LHCN-M2 (cell line): Measurements from ENCODE around the gene UNKL. TPM values are rescaled to one million over a fixed set of nuclear protein-coding genes. Genes with fewer than 3 reads are reported as not detected.

Experiments used
- DNase-seq: peaks from one replicate; pipeline ENCODE4 v3.0.0-alpha.2; 2012; ENCODE audit warnings: low read depth
- total RNA-seq: library from RNA; depleted of rRNA; stranded (reverse); fragments of >200 nt; gene quantifications from 2 replicates; pipeline ENCODE4 v1.2.3, GENCODE V29; 2014

UNKL gene
- total RNA-seq, 1 experiment from 2014 or later: 14.6 TPM

DNA sequence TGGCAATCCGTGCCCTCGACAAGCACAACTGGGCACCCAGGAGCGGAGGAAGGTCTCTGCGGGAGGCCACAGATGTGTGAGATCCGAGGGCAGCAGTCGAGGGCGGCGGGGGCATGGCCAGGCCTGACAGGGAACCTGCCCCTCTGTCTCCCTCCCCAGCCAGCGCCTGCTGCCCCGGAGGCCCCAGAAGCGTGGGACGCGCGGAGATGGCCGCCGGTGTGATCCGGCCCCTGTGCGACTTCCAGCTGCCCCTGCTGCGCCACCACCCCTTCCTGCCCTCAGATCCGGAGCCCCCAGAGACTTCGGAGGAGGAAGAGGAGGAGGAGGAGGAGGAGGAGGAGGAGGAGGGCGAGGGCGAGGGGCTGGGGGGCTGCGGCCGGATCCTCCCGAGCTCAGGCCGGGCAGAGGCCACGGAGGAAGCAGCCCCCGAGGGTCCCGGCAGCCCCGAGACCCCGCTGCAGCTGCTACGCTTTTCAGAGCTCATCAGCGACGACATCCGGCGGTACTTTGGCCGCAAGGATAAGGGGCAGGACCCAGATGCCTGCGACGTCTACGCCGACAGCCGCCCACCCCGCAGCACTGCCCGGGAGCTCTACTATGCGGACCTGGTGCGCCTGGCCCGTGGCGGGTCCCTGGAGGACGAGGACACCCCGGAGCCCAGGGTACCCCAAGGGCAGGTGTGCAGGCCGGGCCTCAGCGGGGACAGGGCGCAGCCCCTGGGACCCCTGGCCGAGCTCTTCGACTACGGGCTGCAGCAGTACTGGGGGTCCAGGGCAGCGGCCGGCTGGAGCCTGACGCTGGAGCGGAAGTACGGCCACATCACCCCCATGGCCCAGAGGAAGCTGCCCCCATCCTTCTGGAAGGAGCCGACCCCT is 18.1 kb upstream of the UNKL start:
- DNase-seq: no peak

- DNase-seq: no peak
Measured at GRCh38 chr16:1431497-1432270, 17.2 kb upstream of the UNKL start.

GRCh38 chr16:1430759-1431496 is 16.4 kb upstream of the UNKL start, which contains the start of gene PERCC1:
TSS of gene PERCC1 (plus strand) at chr16:1431078. CDS start at chr16:1432594, 1,516 bp downstream.
- DNase-seq: no peak

DNA sequence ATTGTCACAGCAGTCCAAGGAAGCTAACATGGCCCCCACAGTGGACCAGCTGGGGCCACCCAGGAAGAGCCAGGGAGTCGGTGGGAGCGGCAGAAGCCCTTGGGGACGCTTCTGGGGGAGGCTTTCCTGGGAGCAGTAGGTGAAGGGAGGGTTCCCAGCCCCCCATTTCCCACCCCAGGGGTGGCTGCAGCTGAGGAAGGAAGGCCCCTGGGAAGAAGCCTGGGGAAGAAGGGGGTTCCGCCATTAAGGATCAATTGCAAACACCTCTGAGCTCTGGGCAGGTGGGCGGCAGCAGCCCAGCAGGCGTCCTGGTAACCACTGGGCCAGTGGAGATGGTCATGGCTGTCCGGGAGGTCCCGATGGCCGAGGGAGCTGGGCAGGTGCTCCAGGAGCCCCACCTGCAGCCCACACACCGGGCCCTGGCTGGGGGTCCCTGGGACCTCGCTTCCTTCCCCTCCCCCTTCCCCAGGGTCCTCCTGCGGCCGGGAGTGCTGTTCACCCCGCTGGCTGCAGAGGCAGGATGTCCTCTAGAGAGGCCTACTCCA is 15.8 kb upstream of the UNKL start:
- DNase-seq: no peak

- DNase-seq: no peak
Measured at GRCh38 chr16:1429631-1430030, 15.1 kb upstream of the UNKL start.

- DNase-seq: no peak
Measured at GRCh38 chr16:1429012-1429411, 14.5 kb upstream of the UNKL start.

DNA sequence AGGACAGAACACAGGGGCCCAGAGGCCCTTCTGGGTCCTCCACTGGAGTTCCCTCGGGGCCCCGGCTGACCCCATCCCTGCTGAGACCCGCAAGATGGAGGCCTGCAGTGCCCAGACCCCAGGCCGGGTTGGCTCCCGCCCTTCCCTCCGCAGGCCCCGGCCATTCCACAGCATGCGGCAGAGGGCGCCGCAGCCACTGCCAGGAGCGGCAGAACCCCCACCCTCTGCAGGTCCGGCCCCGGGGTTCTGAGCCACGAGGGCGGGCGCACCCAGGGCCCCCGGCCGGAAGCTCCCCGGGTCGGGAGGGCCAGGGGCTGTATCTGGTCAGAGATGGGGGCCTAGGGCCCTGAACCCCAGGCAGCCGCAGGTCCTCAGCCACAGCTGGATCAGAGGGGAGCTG is 14.0 kb upstream of the UNKL start:
- DNase-seq: no peak

DNA sequence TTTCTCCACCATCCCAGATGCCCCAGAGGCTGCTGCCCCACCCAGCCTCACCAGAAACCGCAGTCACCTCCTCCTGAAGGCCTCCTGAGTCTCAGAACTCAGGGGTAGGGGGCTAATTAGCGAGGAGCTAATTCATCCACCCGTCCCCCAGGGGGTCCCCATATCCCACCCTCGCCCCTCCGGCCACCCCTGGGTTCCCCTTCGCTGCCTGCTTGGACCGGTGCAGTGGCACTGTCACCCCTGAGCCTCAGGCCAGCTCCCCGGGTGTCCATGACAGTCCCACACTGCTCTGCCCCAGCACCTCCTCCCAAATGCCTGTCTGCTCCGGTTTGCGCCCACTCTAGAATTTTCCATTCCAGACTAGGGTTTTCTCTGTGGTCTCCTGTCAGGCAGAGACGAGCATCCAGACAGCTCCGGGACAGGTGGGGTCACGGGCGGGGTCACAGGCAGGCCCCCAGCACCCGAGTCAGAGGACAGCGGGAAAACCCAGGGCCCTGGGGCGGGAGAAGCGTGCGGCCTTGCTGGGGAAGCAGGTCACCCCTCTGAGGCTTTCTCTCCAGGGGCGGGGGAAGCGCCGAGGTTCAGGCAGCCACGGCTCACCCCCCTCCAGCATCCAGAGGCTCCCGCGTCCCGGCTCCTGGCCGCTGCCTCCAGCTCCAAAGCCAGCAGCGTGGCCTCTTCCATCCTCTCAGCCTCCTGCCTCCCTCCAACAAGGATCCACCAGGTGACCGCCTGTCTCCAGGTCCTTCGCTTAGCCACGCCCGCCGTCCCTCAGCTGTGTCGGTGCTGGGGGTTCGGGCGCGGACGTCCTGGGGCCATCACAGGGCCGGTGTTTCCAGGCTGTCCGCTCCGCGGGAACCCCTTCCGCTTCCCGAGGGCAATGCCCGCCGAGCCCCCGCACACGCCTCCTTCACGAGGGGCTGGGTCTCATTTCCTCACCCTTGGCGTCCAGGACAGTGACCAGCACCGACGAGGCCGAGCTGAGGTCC is 13.3 kb upstream of the UNKL start:
- no peak for DNase-seq

DNA sequence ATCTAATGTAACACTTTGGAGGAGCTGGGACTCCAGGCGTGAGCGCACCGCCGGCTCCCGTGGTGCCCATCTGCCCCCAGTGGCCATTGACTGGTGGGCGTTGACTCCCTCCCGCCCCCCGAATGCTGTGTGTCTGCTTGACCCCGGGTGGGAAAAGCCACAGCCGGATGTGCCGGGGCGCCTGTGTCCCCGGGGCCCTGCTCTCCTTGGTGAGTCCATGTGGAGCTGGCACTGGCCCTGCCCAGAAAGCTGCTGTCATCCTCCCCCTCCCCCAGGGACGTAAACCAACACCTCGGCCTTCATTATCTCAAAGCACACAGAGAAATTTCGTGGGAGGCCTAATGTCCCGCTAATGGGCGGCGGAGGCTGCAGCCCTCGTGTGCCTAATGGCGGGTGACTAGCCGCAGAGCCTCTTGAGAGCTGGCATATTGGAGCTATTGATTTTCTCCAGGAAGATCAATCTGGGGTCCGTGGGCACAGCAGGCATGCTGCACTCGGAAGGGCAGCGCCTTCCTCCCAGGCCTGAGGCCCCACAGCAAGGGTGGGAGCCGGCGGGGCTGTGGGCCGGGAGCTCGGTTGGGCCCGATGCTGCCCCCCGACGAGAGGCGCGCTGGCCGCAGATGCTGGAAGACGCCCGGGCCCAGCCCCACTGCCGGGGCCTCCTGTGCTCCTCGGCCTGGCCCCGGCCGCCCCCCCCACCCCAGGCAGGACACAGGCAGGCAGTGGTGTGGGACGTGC is 12.4 kb upstream of the UNKL start:
- DNase-seq: no peak

- no peak for DNase-seq
Measured at GRCh38 chr16:1425616-1426370, 11.3 kb upstream of the UNKL start.

DNA sequence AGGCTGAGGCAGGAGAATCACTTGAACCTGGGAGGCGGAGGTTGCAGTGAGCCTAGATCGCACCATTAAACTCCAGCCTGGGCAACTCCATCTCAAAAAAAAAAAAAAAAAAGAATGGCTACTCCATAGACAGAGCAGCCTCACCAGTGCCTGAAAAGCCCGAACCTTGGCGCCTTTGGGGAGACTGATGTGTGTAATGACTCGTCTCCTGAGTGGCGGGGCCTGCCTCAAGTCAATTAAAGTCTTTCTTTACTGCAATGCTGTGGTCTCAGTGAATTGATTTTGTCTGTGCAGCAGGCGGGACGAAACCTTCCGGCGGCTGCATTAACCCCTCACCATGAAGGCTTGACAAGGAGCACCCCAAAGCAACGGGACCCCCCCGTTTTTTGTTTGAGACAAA is 9.5 kb upstream of the UNKL start:
- no peak for DNase-seq

GRCh38 chr16:1422076-1422475 is 7.6 kb upstream of the UNKL start:
- no peak for DNase-seq

GRCh38 chr16:1420111-1420539 is 5.6 kb upstream of the UNKL start:
- no peak for DNase-seq

- DNase-seq: no peak
Measured at GRCh38 chr16:1416521-1416941, 2.0 kb upstream of the UNKL start.

DNA sequence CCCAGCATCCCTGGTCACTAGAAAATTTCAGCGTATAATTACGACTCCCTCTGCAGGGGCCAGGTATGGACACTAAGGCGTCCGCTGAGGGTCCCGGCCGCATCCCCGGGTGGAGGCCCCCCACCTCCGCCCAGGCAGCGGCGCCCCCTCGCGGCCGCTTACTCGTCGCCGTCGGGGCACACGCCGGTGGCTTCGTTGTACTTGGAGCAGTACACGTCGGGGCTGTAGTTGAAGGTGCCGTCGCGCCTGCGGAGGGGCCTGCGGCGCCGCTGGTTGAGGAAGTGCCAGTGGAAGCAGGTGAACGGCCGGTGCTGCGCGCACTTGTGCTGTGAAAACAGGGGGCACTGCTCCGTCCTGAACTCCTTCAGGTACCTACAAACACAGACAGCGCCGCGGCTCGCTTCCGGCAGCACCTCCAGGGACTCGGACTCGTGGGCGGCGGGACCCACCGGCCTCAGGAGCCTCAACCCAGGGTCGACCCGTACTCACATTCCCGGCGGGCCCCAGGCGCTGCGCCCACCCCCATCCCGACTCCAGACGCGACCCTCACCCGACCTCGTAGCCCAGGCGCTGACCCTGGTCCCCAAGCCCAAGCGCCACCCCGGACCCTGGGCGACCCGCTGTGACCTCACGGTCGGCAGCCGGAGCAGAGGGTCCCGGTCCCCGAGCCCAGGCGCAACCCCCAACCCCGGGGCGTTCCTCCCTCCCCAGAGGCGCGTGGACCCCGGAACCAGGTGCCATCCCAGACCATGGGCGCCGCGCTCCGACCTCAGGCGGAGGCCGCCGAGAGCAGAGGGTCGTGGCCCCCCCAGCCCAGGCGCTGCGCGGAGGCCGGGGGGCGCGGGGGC is 596 bp downstream of the UNKL start:
- peak; percentile 30 for DNase-seq

- no peak for DNase-seq
Measured at GRCh38 chr16:1412847-1413246, 1.7 kb downstream of the UNKL start.

DNA sequence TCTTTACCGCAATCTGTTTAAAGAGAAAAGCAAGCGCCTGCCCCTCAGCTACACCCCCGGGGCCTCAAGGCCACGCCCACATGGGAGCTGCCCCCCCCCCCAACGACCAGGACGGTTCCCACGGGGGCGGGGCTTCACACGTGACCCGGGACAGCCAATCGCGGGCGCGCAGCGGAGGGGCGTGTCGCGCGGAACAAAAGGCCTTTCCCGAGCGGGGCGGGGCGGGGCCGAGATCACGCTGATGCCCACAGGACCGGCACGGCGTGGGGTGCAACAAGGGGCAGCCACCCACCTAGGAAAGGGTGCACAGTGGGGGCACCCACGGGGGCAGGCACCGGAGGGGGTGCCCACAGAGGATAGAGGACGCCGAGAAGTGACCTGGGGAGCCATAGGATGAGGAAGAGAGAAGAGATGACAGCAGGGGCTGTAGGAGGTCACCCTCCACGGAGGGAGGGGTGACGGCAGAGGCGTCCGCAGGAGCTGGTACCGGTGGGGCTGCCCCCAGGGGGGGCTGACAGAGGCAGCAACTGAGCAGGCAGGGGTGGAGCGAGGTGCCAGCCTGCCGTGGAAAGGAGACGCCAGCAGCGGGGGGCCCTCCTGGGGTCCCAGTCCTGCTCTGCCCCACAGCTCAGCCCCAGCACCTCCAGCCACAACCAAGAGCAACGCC is 6.2 kb downstream of the UNKL start:
- peak; percentile 81 for DNase-seq
